Activated CD4-positive, CD25-positive, alpha-beta regulatory T cell treated with anti-CD3 and anti-CD28 coated beads, Interleukin-2, amount 50 U/mL, for 16 hours (primary cell): ENCODE data around the gene PIP5KL1.

Experiments used
- DNase-seq: peaks from one replicate; pipeline ENCODE4 v3.0.0-alpha.2; 2020; ENCODE audit warnings: low read depth, low spot score

The PIP5KL1 gene

DNA sequence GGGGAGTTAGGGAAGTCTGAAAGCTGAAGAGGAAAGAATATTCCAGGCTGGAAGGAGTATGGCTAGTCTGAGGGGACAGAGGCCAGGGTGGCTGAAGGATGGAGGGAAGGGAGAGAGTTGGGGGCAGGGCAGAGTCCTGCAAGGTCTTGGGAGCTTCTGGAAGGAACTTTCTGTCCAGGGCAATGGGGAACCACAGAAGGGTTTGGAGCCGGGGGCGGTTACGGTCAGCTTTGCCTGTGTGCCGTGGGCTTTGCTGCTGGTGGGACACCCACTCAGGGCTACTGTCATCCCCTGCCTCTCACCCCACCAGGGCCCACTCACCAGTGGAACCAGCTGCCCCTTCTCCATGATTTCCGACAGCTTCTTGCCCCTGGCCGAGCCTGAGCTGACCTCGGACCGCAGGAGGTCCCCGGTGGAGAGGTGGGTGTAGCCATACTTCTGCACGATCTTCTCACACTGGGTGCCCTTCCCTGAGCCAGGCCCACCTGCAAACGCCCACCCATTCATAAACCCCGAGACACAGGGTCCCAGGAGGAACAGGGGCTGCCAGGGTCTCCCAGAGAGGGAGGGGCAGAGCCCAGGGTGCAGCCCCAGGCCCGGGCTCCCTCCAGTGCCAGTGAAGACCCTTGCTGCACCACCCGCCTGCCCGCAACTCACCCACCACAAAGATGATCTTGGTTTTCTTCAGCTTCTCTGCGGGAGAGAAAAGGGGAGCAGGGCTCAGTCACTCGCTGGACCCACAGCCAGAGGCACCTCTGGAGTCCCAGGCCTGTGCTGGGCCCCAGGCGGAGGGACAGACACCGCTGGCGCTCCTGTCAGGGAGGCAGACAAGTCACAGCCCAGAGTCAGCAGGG, 58.0 kb downstream of the PIP5KL1 start:
- DNase-seq: no peak

DNA sequence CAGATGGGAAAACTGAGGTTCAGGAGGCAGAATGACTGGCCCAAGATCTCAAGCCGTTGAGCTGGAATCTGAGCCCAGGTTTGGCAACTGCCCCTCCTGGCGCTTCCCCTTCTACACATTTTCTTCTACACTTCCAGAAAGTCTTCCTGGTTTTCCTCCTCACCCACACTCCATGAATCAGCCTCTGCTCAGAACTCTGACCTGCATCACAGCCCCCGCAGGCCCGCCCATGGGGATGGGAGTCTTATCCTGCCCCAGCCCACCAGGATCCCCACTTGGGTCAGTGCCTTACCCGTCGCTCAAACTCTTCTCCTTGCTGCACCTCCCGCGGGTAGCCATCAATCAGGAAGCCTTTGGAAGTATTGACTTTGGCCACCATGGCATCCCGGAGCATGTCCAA, 59.0 kb downstream of the PIP5KL1 start:
- no peak for DNase-seq

DNA sequence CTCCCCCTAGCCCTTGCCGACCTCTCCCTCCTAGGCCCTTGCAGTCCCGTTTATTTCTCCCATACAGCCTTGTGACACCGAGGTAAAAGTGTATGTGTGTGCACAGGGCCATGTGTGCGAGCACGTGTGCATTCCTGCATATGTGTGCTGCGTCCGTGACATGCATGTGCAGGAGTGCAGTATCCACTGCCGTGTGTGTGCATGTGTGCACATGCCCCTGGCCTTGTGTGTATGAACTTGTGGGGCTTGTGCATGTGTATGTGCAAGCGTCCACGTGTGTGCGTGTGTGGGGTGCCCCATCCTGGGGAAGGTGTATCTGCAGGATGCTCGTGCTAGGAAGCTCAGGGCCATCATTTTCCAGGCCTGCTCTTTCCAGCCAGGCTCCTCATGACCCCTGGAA, 59.7 kb downstream of the PIP5KL1 start:
- no peak for DNase-seq
